D721Med (cell line): Measurements from ENCODE around the gene ZNF76.

Experiments
- DNase-seq: peaks from one replicate; pipeline ENCODE4 v3.0.0; 2011; ENCODE audit warnings: low spot score; ENCODE audit not compliant: insufficient read length
- FAIRE-seq: peaks from 2 replicates; lab custom pipeline; 2011; peaks lifted over from hg19 to GRCh38; lab: Jason Lieb, UNC
- CTCF ChIP-seq: IDR thresholded peaks from 2 replicates; pipeline ENCODE4 v1.5.1; 2012; ENCODE audit warnings: mild to moderate bottlenecking, control low read depth; ENCODE audit not compliant: insufficient read depth; ENCODE audit errors: missing control alignments

The ZNF76 gene

GRCh38 chr6:35265523-35265922, 6.0 kb downstream of the ZNF76 start:
- no peak for DNase-seq
- FAIRE-seq = no peak
- no peak for TF ChIP-seq CTCF

- DNase-seq (no peak), FAIRE-seq (no peak)
- no peak for TF ChIP-seq CTCF
These were observed 7.9 kb downstream of the ZNF76 start for GRCh38 chr6:35267446-35267845.

- TF ChIP-seq CTCF = no peak
- FAIRE-seq = no peak
These were observed 8.4 kb downstream of the ZNF76 start for GRCh38 chr6:35267897-35268296.

GRCh38 chr6:35272005-35272404, 12.5 kb downstream of the ZNF76 start:
- FAIRE-seq = no peak
- TF ChIP-seq CTCF = no peak
- no peak for DNase-seq

More at GRCh38 chr6:35267897-35268296, 8.4 kb downstream of the ZNF76 start:
- no peak for DNase-seq

GRCh38 chr6:35273822-35274559, 14.5 kb downstream of the ZNF76 start:
- DNase-seq (no peak), FAIRE-seq (no peak)
- TF ChIP-seq CTCF = no peak

- no peak for FAIRE-seq
- no peak for TF ChIP-seq CTCF
These were observed 16.3 kb downstream of the ZNF76 start for GRCh38 chr6:35275744-35276260.

GRCh38 chr6:35278708-35279107, 19.2 kb downstream of the ZNF76 start:
- DNase-seq = no peak
- FAIRE-seq = no peak
- TF ChIP-seq CTCF = no peak

More at GRCh38 chr6:35275744-35276260, 16.3 kb downstream of the ZNF76 start:
- no peak for DNase-seq
